NK-92 treated with Interleukin-12 subunit alpha and Interleukin-12 subunit beta, amount 100 ng/mL, for 24 hours (cell line): ENCODE data around the gene E2F3.
"Not testable (repeated sequence)": the region's sequence is repeated elsewhere in the genome, so short reads cannot be mapped to it uniquely, and the experiment has no call there.

Experiments used
- DNase-seq: peaks from one replicate; lab custom pipeline; 2025; lab: John Stamatoyannopoulos, UW

Gene E2F3

DNA sequence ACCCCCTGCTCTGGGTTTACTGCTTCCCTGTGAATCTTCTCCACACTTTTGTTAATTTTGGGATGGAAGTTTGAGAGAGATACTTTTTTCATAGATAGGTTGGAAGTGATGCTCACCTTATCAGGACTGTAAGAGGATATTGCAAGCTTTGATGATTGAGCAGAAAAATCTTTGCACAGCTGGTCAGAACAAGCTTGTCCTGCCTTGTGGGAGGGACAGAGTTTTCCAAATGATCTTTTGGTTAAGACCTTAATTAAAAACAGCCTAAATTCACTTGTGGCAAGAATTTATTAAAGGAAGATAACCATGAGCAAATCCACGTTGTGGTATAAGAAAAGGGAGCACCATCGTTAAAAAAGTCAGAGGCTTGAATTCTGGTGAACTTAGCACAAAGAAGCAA, 32.2 kb downstream of the E2F3 start:
- no peak for DNase-seq

DNA sequence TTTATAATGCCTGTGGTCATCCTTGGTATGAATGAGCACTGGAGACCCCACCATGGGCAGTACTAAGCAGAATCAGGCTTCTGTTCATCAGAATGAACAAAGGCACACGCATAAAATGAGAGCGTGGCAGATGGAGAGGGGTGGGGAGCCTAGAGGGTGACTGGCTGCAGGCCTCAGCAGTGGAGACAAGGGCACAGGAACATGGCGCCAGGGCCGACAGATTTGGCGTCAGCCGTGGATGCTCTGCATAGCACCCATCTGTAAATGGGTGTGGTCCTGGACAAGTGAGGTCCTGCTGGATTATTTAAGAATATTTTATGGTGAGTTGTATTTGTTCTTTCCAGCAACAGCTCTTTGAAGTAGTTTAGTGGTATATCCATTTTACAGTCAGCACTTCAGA, 33.1 kb downstream of the E2F3 start:
- no peak for DNase-seq

DNA sequence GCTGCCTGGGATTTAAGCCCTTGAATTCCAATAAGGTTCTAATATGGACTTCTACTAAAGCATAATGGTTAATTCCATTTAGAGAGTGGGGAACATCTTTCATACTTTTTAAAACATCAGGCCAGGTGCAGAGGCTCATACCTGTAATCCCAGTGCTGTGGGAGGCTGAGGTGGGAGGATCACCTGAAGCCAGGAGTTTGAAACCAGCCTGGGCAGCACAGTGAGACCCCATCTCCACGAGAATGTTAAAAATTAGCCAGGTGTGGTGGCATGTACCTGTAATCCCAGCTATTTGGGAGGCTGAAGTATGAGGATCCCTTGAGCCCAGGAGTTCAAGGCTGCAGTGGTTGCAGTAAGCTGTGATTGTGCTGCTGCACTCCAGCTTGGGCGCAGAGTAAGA, 35.0 kb downstream of the E2F3 start:
- DNase-seq, result no peak

DNA sequence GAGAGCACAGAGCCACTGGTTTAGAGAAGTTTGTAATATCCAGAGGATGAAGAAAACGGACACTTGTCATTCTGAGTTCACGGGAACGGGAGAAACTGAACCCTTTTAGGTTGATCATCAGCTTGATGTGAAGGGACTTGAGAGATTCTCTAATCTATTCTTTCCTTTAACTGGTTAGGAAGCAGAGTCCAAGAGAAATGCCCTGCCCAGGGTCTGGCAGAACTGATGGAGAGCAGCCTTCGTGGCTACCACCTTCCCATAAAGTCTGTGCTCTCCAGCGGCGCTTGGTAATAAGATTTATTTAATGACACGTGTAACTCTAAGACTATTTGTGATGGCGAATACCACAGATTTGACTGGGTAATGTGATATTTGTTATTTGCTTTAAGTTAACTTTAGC, 36.0 kb downstream of the E2F3 start:
- no peak for DNase-seq

DNA sequence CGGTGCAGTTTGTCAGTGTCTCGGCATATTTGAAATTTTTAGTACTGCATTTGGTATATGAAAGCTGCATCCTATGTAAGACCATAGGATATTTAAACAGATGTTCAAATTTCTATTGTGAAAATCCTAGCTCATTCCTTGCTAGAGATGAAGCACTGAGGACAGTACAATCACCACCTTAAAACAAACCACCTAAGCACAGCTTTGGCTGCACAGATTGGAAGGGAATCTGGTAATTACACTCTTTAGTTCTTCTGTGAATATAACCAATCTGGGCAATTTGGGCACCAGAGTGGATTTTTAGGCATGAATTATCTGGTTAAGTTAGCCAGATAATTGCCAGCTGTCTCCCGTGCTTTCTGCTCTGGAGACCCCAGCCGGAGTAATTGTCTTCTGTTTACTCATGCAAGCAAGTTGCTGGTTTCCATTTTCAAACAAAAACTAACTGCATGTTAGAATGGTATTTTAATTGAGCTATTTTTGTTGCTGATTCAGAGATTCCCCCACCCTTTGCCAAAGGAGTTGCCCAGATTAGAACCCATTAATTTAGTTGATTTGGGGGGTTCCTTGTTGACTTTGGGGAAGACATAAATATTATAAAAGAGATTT, 36.9 kb downstream of the E2F3 start:
- DNase-seq, result no peak

DNA sequence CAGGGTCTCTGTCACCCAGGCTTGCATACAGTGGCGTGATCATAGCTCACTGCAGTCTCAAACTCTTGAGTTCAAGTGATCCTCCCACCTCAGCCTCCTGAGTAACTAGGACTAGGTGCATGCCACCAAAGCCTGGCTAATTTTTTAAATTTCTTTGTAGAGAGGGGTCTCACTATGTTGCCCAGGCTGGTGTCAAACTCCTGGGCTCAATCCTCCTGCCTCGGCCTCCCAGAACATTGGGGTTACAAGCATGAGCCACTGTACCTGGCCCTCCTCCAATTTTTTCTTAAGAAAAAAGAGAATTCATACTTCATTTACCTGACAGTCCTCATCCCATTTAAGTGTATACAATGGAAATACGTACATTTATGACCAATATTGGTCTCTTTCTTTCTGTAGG, 37.9 kb downstream of the E2F3 start:
- DNase-seq, result no peak

DNA sequence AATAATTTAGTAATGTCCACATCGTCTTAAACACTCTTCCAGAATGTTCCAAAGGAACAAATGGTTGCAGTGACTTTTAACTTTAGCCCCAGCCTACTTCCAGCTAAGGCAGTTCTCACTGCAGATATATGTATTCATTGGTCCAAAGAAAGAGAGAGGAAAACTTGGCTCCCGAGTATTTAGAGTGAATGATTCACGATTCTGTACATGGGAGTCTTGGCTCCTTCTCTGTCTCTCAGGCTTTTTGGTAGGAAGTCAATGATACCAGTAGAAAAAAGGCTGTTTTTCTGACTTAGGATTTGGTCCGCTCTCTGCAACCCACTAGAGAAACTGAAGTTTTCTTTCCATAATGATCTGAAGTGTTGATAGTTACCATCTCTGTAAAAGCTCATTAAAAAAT, 38.6 kb downstream of the E2F3 start:
- no peak for DNase-seq

DNA sequence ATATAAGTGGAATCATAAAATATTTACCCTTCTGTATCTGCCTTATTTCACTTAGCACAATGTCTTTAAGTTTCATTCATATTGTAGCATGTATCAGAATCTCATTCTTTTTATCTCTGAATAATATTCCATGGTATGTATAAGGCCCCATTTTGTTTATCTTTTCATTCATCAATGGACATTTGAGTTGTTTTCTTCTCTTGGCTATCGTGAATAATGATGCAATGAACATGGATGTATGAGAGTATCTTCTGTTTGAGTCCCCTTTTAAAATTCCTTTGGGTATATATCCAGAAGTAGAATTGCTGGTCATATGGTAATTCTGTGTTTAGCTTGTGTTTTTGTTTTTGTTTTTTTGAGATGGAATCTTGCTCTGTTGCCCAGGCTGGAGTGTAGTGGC, 39.6 kb downstream of the E2F3 start:
- DNase-seq, result no peak

DNA sequence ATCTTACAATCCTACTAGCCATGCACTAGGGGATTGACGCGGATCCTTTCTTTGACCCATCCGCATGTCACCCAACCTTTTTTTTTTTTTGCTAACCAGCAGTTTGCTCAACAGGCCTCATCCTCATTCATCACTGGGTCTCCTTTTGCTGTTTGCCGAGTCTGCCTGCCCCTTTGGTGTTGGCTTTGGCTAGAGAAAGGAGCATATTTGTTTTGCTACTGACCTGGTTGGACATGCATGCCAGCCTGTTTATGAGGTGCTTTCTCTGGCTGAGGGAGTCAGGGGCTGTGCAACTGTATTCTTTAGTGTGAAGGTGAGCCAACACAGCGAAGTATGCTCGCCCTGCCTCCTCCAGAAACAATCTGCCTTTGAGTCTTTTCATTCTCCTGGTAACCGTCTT, 40.2 kb downstream of the E2F3 start:
- no peak for DNase-seq

DNA sequence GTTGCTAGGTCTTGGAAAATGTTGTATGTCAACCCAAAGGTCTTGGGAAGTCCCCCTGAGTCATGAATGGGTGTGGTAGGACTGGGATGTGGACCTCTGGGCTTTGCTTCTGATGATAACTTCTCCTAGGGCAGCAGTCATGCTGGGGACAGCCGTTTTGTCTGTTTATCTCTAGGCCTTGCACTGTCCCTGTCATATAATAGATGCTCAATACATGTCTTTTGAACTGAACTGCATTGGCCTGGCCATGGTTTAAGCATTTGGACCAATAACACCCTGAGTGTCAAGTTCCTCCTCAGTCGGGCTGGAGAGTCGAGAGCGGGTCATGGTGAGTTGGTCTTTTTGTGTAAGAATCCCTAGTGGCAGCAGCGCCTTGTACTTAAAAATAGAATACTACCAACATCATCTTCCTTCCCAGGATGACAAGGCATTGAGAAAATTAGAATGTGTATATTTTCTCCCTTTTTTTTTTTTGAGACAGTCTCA, 43.1 kb downstream of the E2F3 start:
- no peak for DNase-seq

DNA sequence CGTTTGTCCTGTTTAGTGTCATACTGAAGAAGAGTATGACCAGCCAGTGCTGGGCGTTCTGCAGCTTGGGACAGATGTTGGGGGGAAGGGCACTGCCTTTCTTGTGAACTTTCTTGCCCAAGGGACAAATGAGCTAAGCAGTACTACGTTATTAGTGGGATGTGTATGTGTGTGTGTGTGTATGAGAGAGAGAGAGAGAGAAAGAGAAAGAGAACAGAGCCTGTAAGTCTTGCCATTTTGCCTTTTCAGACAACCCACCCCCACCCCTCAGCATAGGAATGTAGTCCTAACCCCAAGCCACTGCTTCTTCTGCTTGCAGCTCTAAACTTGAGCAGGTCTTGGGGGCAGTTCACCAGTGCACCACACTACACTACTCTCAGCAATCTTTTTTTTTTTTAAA, 45.5 kb downstream of the E2F3 start:
- no peak for DNase-seq

DNA sequence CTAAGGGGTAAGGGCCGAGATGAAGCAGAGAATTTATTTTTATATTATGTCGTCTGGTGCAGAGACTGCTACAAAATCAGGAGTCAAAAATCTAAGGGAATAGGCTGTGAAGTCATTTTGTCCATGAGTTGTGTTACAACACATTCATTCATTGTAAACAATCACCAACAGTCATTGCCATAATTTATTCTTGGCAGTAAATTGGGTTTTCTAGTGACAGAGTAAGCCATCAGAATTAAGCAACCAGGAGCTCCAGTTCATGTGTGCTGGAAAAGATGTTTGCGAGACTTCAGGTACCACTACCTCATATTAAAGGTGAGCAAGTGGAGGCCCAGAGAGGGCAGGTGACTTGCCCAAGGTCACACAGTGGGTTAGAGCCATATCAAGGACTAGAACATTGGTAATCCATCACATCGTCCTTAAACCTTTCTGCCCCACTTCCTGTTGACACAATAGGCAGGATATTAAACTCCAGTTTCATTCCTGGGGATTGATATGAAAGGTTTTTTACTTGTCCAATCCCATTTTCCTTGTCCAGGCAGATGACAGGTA, 46.0 kb downstream of the E2F3 start:
- DNase-seq, result no peak

DNA sequence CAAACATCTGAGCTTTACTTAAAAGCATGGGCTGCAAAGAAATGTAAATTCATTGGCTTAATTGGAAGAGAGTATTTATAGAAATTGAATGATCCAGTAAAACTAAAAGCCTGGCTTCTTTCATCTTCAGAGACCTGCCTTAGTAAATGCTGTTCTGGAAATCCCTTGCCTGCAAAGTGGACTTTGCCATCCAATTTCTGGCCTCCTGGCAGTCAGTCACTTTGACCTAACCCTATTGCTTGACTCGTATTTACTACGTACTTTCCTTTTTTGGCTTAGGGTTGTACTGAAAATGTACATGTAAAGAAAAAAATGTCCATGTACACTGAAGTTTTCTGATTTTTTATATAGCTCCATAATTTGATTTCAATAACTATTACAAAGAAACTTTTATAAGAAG, 47.1 kb downstream of the E2F3 start:
- DNase-seq, result no peak

DNA sequence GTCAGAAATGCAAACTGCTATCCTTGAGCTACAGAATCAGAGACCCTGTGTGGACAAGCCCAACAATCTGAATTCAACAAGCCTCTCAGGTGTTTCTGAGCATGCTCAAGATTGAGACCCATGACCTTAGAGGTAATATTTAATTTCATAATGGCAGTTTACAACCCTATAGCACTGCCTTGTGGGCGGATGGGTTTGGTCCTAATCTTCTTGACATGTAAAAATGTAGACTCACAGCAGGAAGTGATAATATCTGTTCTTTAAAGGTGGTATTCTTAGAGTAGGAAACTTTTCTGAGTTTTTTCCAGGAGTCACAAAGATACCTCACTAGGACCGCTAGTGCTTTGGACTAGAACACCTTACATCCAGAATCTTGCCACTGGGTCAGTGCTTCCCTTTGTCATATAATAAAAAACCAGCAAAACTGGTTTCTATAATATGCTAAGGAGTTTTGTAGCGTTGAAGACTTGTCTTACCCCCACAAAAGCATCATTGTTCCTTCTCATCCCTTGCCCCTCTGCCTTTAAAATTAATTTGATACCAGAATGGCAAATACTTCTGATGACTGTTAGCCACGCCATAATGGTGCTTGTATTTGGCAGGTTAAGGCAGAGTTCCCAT, 52.6 kb downstream of the E2F3 start:
- DNase-seq, result no peak

DNA sequence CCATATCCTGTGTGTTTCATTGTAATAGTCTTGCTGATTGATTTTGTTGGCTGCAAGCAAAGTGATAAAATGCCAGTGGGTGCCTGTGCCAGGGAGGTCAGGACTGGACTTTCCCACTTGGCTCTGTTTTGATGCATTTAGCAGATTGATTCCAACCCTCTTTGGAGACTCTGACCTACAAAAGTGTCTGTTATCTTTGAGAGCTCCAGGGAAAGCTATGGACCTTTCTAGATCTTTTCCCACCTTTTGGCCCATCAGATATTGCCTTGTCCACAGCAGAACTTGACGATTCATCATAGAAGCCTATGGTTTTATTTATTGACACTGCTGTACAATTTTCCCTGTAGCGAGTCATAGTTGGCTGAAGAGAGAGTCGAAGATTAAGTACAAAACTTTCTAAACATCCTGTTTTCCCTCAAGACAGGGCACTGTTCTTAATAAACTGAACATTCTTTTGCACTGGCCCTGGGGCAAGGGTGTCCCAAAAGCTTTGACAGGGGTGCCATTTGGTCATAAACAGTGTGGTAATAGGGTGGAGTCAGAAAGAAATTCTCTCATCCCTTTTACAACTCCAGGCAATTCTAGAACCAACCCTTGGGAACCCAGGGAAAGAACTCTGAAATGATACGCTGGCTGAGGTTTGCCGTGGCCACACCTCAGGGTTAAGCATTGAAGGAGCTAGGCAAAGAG, 53.7 kb downstream of the E2F3 start:
- DNase-seq, result no peak

DNA sequence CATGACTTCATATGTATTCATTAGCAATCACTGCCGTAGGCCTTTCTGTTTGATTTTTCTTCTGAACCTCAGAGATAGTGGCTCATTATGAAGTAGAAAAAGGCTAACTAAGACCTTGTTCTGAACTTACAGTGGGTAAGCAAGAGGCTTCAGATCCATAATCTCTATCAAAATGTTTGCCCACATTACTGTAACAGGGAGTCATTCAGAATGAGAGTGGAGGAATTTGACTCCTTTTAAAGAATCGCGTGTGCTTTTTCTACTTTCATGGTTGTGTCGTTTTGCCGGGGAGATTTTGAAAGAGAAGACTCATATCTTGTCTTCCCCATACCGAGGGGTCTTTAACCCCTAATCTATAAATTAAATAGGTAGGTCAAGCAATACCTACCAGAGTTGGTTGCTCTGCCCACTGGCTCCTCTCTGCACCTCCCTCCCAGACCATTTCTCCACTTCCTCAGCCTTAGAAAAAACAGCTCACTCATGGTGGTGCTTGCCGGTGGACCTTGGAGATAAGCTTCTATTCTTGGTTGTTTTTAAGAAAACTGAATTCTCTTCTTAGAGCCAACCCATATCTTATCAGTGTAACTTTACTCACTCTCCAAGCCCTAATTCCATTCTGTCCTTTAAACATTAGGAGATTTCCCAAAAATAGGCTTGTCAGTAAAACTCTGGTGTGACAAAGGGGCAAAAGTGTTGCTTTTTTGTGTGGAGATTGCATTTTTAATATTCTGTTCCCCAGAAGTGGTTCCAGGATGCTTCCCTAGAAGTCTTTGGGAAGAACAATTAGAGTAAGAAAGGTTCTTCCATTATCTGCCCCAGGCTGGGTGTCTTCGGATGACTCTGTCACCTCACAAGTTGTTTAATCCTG, 56.6 kb downstream of the E2F3 start:
- DNase-seq, result no peak

DNA sequence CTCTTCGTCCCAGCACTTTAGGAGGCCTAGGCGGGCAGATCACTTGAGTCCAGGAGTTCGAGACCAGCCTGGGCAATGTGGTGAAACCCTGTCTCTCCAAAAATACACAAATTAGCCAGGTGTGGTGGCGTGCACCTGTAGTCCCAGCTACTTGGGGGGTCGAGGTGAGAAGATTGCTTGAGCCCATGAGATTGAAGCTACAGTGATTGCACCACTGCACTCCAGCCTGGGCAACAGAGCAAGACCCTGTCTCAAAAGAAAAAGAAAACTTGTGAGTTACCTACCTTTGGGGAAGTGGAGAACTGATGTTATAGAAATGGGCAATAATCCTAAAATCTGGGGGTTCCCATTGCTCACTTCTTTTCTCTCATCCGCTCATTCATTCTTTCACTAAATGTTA, 58.0 kb downstream of the E2F3 start:
- DNase-seq, result no peak

DNA sequence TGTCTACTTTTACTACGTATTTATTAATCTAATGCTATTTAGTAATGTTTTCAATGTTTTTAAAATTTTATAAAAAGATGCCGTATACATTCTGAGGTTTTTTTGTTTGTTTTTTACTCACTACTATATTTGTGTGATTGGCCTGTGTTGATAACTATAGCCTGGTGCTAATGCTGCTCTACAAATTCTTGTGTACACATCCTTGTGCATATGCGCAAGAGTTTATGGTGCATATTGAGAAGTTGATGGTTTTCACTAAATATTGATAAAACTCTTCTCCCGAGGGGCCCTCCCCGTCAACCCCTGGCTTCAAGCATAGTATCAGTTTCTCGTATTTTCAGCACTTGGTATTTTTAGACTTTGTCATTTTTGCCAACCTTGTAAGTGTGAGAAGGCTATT, 59.9 kb downstream of the E2F3 start:
- DNase-seq, result no peak

DNA sequence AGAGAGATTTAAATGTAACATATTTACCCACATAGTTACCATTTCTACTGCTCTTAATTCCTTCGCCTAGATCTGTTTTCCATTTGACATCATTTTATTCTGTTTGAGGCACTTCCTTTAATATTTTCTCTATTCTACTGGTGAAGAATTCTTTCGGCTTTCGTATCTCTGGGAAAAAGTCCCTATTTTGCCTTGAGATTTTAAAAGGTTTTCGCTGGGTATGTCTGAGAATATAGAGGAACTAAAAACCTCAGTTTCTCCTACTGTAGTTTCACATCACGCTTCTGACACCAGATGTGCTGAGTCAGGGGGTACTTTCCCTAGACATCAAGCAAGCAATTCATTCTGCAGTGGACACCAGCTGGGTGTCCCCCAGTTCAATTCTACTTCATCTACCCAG, 61.7 kb downstream of the E2F3 start:
- no peak for DNase-seq

DNA sequence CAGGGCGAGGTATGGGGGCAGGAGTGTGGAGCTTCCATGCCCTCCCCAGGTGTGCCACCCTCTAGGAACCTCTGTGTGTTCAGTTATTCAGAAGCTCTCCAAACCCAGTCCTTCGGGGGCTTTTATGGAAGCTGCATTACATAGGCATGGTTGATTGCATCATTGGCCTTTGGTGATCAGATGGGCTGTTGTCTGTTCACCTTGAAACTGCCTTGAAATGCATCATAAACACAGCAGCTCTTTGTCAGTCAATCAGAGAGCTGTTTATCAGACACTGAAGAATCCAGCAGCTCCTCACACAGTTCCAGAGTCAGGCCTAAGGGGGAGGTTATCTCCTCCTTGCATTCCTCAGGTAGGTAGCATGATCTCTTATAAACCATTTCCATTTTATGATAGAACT, 62.4 kb downstream of the E2F3 start:
- no peak for DNase-seq

DNA sequence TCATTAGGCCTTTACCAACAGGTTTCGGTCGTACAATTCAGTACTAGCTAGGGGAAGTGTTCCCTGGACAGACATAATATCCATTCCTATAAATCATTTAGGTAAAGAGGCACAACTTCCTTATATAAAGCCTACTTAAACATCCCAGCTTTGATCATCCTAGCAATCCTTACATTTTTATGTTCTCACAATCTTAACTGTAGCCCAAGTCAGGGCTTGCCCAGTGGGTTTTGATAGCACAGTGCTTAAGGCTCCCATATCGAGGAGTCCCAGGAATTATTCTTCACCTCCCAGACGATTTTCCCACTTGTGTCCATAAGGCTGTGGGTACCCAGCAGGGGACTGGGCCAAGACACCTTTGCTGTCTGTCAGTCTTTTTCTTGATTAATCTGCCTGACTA, 63.2 kb downstream of the E2F3 start:
- no peak for DNase-seq

DNA sequence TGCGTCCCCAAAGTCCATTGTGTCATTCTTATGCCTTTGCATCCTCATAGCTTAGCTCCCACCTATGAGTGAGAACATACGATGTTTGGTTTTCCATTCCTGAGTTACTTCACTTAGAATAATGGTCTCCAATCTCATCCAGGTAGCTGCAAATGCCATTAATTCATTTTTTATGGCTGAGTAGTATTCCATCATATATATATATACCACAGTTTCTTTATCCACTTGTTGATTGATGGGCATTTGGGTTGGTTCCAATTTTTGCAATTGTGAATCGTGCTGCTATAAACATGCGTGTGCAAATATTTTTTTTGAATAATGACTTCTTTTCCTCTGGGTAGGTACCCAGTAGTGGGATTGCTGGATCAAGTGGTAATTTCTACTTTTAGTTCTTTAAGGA, 63.9 kb downstream of the E2F3 start:
- not testable (repeated sequence) for DNase-seq
